HG03175 (cell line): Measurements from ENCODE around the gene RAB42.
"Not testable (repeated sequence)": the region's sequence is repeated elsewhere in the genome, so short reads cannot be mapped to it uniquely, and the experiment has no call there.

Experiments
- ATAC-seq: cut with Tn5 transposase; IDR thresholded peaks from one replicate; pipeline ENCODE4 v1.9.1; 2021; ENCODE audit warnings: mild to moderate bottlenecking, moderate library complexity; ENCODE audit not compliant: unreplicated experiment

Gene RAB42, protein sequence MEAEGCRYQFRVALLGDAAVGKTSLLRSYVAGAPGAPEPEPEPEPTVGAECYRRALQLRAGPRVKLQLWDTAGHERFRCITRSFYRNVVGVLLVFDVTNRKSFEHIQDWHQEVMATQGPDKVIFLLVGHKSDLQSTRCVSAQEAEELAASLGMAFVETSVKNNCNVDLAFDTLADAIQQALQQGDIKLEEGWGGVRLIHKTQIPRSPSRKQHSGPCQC

GRCh38 chr1:28591708-28592320 lies at the start of gene RAB42:
Gene RAB42, plus strand, starts transcription at chr1:28592265. Its CDS starts 247 bp downstream, at chr1:28592512.
- ATAC-seq = no peak

- ATAC-seq = no peak
These were observed 46.8 kb upstream of the RAB42 start for GRCh38 chr1:28545246-28545628.

DNA sequence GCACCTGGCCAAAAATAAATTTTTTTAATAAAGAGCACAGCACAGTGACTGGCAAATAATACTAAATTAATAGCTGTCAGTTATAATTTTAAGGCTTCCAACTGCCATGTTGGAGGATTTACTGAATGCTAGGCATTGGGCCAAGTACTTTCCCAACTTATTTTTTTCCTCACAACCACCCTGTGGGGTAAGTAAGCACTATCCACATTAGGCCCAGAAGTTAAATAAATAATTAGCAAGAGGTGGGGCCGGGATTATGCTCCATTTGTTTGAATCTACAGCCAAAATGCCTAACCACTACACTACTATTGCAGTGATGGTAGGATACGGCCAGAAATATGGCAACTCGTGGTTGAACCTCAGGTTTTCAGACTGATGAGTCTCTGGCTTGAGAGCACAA lies 43.7 kb upstream of the RAB42 start:
- no peak for ATAC-seq

DNA sequence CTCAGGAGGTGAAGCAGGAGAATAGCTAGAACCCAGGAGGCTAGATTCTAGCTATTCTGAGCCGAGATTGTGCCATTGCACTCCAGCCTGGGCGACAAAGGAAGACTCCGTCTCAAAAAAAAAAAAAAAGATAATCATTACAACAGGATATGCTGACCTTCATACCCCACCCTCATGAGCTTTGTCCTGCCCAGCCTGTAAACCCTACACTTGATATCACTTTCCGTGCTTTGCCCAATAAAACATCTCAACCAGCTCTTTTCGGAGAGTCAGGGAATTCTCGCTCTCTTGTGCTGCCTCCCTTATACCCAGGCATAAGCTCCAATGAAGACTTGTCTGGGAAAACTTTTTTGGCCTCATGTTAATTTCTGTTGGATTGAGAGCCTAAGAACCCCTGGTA lies 40.7 kb upstream of the RAB42 start:
- no peak for ATAC-seq

- peak; percentile 90 for ATAC-seq
These were observed 39.1 kb upstream of the RAB42 start, which contains the start of gene TRNAU1AP for GRCh38 chr1:28552758-28553663. Gene TRNAU1AP, plus strand, starts transcription at chr1:28553085. Its CDS starts 26 bp downstream, at chr1:28553111.

- no peak for ATAC-seq
These were observed 31.2 kb upstream of the RAB42 start for GRCh38 chr1:28560886-28561285.

DNA sequence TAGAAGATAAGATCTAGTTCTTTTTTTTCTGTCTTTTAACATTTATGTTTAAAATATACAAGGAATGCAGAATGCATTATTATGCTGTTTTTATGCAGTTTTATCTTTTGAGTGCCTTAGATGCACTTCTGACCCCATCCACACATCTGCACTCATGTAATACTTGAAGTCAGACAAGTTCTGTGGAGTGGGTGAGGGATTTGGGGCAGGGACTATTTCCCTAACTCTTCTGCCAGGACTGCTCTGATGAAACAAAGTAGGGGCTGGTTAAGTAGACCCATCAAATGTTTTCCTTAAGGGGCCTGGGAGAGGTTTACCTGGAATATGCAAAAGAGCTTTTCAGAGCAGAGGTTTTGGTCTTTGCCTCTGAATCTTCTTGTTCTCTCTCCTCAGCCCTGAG lies 27.8 kb upstream of the RAB42 start:
- no peak for ATAC-seq

DNA sequence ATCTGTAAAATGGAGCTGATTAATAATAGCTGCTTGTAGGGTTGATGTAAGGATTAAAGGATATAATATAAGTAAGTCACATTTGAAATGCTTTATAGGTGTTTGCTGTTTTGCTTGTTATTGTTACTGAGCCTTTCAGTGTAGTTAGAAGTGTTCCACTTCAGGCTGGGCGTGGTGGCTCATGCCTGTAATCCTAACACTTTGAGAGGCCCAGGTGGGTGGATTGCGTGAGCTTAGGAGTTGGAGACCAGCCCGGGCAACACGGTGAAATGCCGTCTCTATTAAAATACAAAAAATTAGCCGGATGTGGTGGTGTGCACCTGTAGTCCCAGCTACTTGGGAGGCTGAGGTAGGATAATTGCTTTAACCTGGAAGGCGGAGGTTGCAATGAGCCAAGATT lies 27.0 kb upstream of the RAB42 start:
- ATAC-seq = no peak

- ATAC-seq = no peak
These were observed 26.3 kb upstream of the RAB42 start for GRCh38 chr1:28565726-28566125.

- ATAC-seq = no peak
These were observed 25.1 kb upstream of the RAB42 start for GRCh38 chr1:28566931-28567330.

GRCh38 chr1:28571911-28572310 lies 20.2 kb upstream of the RAB42 start:
- no peak for ATAC-seq

GRCh38 chr1:28572891-28573290 lies 19.2 kb upstream of the RAB42 start:
- not testable (repeated sequence) for ATAC-seq

- ATAC-seq = no peak
These were observed 18.5 kb upstream of the RAB42 start for GRCh38 chr1:28573564-28573963.

DNA sequence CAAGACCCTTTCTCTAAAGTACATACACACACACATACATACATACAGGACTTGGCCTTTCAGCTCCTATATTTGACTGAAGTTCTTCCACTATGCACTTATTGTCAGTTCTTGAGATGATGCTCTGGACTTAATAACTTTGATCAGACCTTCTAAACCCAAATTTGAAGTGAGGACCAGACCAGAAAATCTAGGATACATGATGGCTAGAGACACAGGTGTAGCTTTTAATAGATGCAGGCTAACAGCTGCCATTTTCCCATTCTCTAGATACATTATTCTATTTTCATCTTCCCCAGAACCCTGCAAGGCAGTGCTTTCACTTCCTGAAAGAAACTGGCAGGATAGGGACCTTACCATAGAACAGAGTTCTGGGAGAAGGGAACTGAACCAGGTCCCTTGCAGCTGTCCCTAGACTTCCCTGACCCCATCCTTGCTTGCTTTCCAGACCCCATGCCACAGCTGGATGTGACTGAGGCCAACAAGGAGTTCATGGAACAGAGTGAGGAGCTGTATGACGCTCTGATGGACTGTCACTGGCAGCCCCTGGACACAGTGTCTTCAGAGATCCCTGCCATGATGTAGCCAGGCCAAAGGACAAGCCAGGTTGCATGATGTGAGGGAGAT lies 14.9 kb upstream of the RAB42 start:
- no peak for ATAC-seq

- no peak for ATAC-seq
These were observed 14.1 kb upstream of the RAB42 start for GRCh38 chr1:28577738-28578536.

GRCh38 chr1:28578696-28579218 lies 13.3 kb upstream of the RAB42 start:
- ATAC-seq = no peak

DNA sequence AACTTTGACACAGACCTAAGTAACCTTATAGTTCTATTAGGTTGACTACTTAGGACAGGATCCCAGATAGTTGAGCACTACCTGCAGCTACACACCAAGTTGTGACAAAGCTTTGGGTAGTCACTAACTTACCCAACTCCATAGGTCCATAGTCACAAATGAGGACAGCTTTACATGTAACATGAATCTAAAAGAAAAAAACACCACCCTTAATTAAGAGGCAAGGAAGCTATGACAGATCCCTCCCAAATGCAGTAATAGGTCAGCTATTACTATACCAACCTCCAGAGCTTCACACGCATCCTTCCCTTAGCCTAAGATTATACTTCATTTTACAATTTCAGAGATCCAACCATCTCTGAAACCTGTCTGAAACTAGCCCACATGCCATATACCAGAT lies 12.7 kb upstream of the RAB42 start:
- no peak for ATAC-seq

DNA sequence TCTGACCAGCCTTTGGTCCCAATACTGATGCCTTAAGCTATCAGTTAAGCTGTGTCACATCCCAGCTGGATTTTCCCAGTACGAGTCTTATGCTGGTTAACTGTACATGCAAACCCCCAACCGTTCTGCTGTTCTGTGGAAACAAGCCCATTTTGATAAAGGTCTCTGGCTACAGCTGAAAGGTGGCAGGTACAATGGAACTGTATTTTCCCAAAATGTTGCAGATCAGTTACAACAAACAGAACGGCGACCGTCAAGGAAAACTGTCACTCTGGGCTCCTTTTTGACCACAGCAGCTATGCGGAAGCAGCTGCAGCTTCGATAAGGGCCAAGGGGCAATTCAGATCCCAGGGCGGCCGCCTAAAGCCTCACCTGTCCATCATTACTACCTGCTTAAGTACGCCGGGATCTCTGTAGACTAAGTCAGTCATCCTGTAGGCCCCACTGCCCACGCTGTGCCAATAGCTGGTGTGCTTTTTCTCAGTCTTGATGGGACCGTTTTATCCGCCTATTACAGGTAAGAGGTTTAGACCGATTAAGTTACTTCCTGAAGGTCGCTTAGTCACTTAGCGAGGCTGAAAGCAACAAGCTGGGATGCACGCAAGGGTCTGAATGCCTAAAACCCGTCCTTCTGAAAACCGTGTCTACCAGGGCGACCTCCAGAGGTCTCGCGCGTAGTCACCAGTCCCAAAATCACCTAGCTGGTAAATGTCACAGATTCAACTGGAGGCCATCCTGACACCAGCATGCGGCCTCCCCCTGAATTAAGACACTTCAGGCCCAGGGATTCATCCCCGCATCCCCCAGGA lies 11.1 kb upstream of the RAB42 start:
- ATAC-seq = peak; percentile 8

- peak; percentile 87 for ATAC-seq
These were observed 10.4 kb upstream of the RAB42 start for GRCh38 chr1:28581531-28582247.
